ENCODE results near the gene TMEM132E.

The TMEM132E gene

DNA sequence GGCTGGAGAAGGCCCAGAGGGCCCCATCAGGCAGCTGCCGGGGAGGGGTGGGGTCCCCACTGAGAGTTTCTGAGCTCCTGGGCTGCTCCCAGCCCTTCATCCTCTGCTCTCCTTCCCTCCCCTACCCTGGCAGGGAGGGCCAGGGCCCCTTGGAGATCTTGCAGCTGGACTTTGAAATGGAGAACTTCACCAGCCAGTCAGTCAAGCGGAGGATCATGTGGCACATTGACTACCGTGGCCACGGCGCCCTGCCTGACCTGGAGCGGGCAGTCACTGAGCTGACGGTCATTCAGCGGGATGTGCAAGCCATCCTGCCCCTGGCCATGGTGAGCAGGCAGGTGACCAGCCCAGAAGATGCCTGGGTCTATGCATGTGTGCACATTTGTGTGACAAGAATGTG lies 49.5 kb downstream of the TMEM132E start:
- no peak for DNase-seq (ENCODE audit: extremely low read depth, low read depth)
- no peak for TF ChIP-seq CTCF (IDR thresholded peaks at IDR 0.05; ENCODE audit: low read depth, low read length, missing control alignments)
- no peak overlapping the region for H3K4me3 ChIP-seq (replicated peaks; ENCODE audit: low read depth, low read length)

DNA sequence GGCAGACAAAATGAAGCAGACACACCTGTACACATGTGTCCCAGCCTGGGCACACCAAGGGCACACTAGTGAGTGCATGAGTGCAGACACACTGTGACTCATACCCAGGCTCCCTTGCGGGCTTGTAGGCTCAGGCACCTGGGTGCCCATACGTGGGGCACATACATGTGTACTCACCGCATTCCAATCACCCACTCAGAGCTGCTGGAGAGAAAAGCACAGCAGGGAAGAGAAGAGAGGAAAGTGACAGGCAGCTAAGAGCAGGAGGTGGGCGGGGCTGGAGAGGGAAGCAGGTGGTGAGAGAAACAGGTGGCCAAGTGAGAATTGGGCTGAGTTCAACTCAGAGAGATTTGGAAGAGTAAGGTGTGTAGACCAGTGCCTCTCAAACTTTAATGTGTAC lies 54.0 kb downstream of the TMEM132E start:
- H3K4me3 ChIP-seq (replicated peaks; ENCODE audit: low read depth, low read length), result no peak overlapping the region
- DNase-seq (ENCODE audit: extremely low read depth, low read depth), result no peak
- no peak for TF ChIP-seq CTCF (IDR thresholded peaks at IDR 0.05; ENCODE audit: low read depth, low read length, missing control alignments)

GRCh38 chr17:34633760-34634159 lies 54.4 kb downstream of the TMEM132E start:
- DNase-seq (ENCODE audit: extremely low read depth, low read depth), result no peak
- no peak overlapping the region for H3K4me3 ChIP-seq (replicated peaks; ENCODE audit: low read depth, low read length)
- no peak for TF ChIP-seq CTCF (IDR thresholded peaks at IDR 0.05; ENCODE audit: low read depth, low read length, missing control alignments)

DNA sequence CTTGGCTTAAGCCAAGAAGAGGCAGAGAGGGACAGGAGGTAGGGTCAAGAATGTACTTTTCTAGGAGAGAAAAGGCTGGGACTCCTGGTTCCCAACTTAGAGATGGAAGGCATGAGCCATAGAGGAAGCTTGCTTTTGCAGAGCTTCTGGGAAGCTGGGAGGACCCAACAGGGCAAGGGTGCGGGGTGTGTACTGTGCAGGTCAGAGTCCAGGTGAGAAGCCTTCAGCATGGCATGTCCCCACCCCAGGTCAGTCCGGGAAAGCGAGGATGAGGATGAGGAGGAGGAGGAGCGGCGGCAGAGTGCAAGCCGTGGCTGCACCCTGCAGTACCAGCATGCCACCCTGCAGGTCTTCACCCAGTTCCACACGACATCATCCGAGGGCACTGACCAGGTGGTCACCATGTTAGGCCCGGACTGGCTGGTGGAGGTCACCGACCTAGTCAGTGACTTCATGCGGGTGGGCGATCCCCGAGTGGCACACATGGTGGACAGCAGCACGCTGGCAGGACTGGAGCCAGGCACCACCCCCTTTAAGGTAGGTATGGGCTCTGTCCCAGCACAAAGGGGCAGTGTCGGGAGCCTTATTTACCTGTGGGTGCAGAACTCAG lies 55.3 kb downstream of the TMEM132E start:
- DNase-seq (ENCODE audit: extremely low read depth, low read depth), result no peak
- H3K4me3 ChIP-seq (replicated peaks; ENCODE audit: low read depth, low read length), result no peak overlapping the region
- no peak for TF ChIP-seq CTCF (IDR thresholded peaks at IDR 0.05; ENCODE audit: low read depth, low read length, missing control alignments)

GRCh38 chr17:34635876-34636275 lies 56.5 kb downstream of the TMEM132E start:
- TF ChIP-seq CTCF (IDR thresholded peaks at IDR 0.05; ENCODE audit: low read depth, low read length, missing control alignments), result no peak

DNA sequence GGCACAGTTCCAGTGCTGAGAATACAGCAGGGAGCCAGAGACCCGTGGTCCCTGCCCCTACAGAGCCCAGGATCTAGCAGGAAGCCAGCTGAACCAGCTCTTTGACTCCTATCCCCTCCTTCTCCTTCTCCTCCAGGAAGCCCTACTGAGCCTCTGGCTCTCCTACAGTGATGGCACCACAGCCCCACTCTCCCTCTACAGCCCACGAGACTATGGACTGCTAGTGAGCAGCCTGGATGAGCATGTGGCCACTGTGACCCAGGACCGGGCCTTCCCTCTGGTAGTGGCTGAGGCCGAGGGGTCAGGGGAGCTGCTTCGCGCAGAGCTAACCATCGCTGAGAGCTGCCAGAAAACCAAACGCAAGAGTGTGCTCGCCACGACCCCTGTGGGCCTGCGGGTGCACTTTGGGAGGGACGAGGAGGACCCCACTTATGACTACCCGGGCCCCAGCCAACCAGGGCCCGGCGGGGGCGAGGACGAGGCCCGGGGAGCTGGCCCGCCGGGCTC lies 57.7 kb downstream of the TMEM132E start:
- TF ChIP-seq CTCF (IDR thresholded peaks at IDR 0.05; ENCODE audit: low read depth, low read length, missing control alignments), result no peak
- H3K4me3 ChIP-seq (replicated peaks; ENCODE audit: low read depth, low read length), result no peak overlapping the region
- no peak for DNase-seq (ENCODE audit: extremely low read depth, low read depth)

More at GRCh38 chr17:34635876-34636275, 56.5 kb downstream of the TMEM132E start:
- no peak overlapping the region for H3K4me3 ChIP-seq (replicated peaks; ENCODE audit: low read depth, low read length)
- DNase-seq (ENCODE audit: extremely low read depth, low read depth), result no peak
